ENCODE data around the gene ZNF280A. TPM values are rescaled to one million over a fixed set of nuclear protein-coding genes. Genes with fewer than 3 reads are reported as not detected.
A peak's percentile ranks its signal among the peaks of the same experiment; 100 is the strongest.

Gene ZNF280A
- 2.3 TPM for polyA plus RNA-seq (2013, experiment 1 of 4)
- polyA plus RNA-seq (2013, experiment 2 of 4) = 3.6 TPM
- 2.5 TPM for polyA plus RNA-seq (2013, experiment 3 of 4)
- 3.0 TPM for polyA plus RNA-seq (2013, experiment 4 of 4)

GRCh38 chr22:22520020-22520656 is at the start of gene ZNF280A:
Gene ZNF280A, minus strand, starts transcription at chr22:22520270. Its CDS starts 4,640 bp downstream, at chr22:22515630.
- no peaks in the 10 kb centered on the region for H3K4me1 ChIP-seq (ENCODE audit: control insufficient read depth, insufficient read depth, low read length)
- no peaks in the 10 kb centered on the region for H3K9me3 ChIP-seq (ENCODE audit: control insufficient read depth, low read length)
- H3K4me3 ChIP-seq (ENCODE audit: insufficient read depth, low read depth, low read length) = peak within 1 kb of the TSS; percentile 20
- 76 to 78% methylated on average over 12 of the region's 12 CpGs for WGBS, 2 experiments
- H3K36me3 ChIP-seq (ENCODE audit: control insufficient read depth, insufficient read depth, low read length) = no peaks in the 10 kb centered on the region
- H3K27me3 ChIP-seq (ENCODE audit: control insufficient read depth, insufficient read depth, low read length, poor library complexity, severe bottlenecking) = peaks cover 5% of the 10 kb centered on the region
- H3K27ac ChIP-seq (ENCODE audit: insufficient read depth, low read depth, low read length, poor library complexity, severe bottlenecking) = peak within 1 kb of the TSS; percentile 18

GRCh38 chr22:22569218-22569617 is 49.1 kb upstream of the ZNF280A start:
- Histone ChIP-seq H3K9me3 (ENCODE audit: control insufficient read depth, low read length) (no peaks in the 10 kb centered on the region), H3K4me1 (ENCODE audit: control insufficient read depth, insufficient read depth, low read length) (no peaks in the 10 kb centered on the region), H3K27me3 (ENCODE audit: control insufficient read depth, insufficient read depth, low read length, poor library complexity, severe bottlenecking) (peaks cover 79% of the 10 kb centered on the region), H3K27ac (ENCODE audit: insufficient read depth, low read depth, low read length, poor library complexity, severe bottlenecking) (no peak overlapping the region), H3K36me3 (ENCODE audit: control insufficient read depth, insufficient read depth, low read length) (no peaks in the 10 kb centered on the region), H3K4me3 (ENCODE audit: insufficient read depth, low read depth, low read length) (no peak overlapping the region)
- 82 to 86% methylated on average over 5 of the region's 5 CpGs for WGBS, 2 experiments

- no peak overlapping the region for H3K27ac ChIP-seq (ENCODE audit: insufficient read depth, low read depth, low read length, poor library complexity, severe bottlenecking)
- no peaks in the 10 kb centered on the region for H3K4me1 ChIP-seq (ENCODE audit: control insufficient read depth, insufficient read depth, low read length)
- H3K4me3 ChIP-seq (ENCODE audit: insufficient read depth, low read depth, low read length) = no peak overlapping the region
- H3K36me3 ChIP-seq (ENCODE audit: control insufficient read depth, insufficient read depth, low read length) = no peaks in the 10 kb centered on the region
- WGBS, 2 experiments = 93 to 94% methylated on average over 2 of the region's 2 CpGs
- H3K27me3 ChIP-seq (ENCODE audit: control insufficient read depth, insufficient read depth, low read length, poor library complexity, severe bottlenecking) = peaks cover 59% of the 10 kb centered on the region
- no peaks in the 10 kb centered on the region for H3K9me3 ChIP-seq (ENCODE audit: control insufficient read depth, low read length)
These were observed 45.9 kb upstream of the ZNF280A start for GRCh38 chr22:22565981-22566380.

- peaks cover 19% of the 10 kb centered on the region for H3K27me3 ChIP-seq (ENCODE audit: control insufficient read depth, insufficient read depth, low read length, poor library complexity, severe bottlenecking)
- H3K9me3 ChIP-seq (ENCODE audit: control insufficient read depth, low read length) = no peaks in the 10 kb centered on the region
- H3K4me3 ChIP-seq (ENCODE audit: insufficient read depth, low read depth, low read length) = no peak within 1 kb of the TSS
- H3K4me1 ChIP-seq (ENCODE audit: control insufficient read depth, insufficient read depth, low read length) = no peaks in the 10 kb centered on the region
- 81% methylated on average over 32 of the region's 32 CpGs for WGBS, 2 experiments
- no peak within 1 kb of the TSS for H3K27ac ChIP-seq (ENCODE audit: insufficient read depth, low read depth, low read length, poor library complexity, severe bottlenecking)
- H3K36me3 ChIP-seq (ENCODE audit: control insufficient read depth, insufficient read depth, low read length) = no peaks in the 10 kb centered on the region
These were observed 39.0 kb upstream of the ZNF280A start, which contains the start of gene PRAME for GRCh38 chr22:22558972-22559603. Gene PRAME, minus strand, starts transcription at chr22:22559265. Its CDS starts 2,433 bp downstream, at chr22:22556832.

GRCh38 chr22:22558071-22558971 is 38.3 kb upstream of the ZNF280A start:
- Histone ChIP-seq H3K27me3 (ENCODE audit: control insufficient read depth, insufficient read depth, low read length, poor library complexity, severe bottlenecking) (peaks cover 24% of the 10 kb centered on the region), H3K27ac (ENCODE audit: insufficient read depth, low read depth, low read length, poor library complexity, severe bottlenecking) (no peak overlapping the region), H3K4me3 (ENCODE audit: insufficient read depth, low read depth, low read length) (no peak overlapping the region), H3K9me3 (ENCODE audit: control insufficient read depth, low read length) (no peaks in the 10 kb centered on the region), H3K4me1 (ENCODE audit: control insufficient read depth, insufficient read depth, low read length) (no peaks in the 10 kb centered on the region), H3K36me3 (ENCODE audit: control insufficient read depth, insufficient read depth, low read length) (no peaks in the 10 kb centered on the region)
- WGBS, 2 experiments = 93 to 97% methylated on average over 16 to 18 of the region's 25 CpGs

- H3K27ac ChIP-seq (ENCODE audit: insufficient read depth, low read depth, low read length, poor library complexity, severe bottlenecking) = no peak overlapping the region
- no peaks in the 10 kb centered on the region for H3K4me1 ChIP-seq (ENCODE audit: control insufficient read depth, insufficient read depth, low read length)
- H3K36me3 ChIP-seq (ENCODE audit: control insufficient read depth, insufficient read depth, low read length) = no peaks in the 10 kb centered on the region
- WGBS, 2 experiments = 93 to 94% methylated on average over 38 of the region's 38 CpGs
- H3K27me3 ChIP-seq (ENCODE audit: control insufficient read depth, insufficient read depth, low read length, poor library complexity, severe bottlenecking) = peaks cover 23% of the 10 kb centered on the region
- H3K4me3 ChIP-seq (ENCODE audit: insufficient read depth, low read depth, low read length) = no peak overlapping the region
- H3K9me3 ChIP-seq (ENCODE audit: control insufficient read depth, low read length) = no peaks in the 10 kb centered on the region
These were observed 37.2 kb upstream of the ZNF280A start for GRCh38 chr22:22556995-22557925.

GRCh38 chr22:22556578-22556977 is 36.5 kb upstream of the ZNF280A start:
- Histone ChIP-seq H3K27me3 (ENCODE audit: control insufficient read depth, insufficient read depth, low read length, poor library complexity, severe bottlenecking) (peaks cover 24% of the 10 kb centered on the region), H3K4me1 (ENCODE audit: control insufficient read depth, insufficient read depth, low read length) (no peaks in the 10 kb centered on the region), H3K4me3 (ENCODE audit: insufficient read depth, low read depth, low read length) (no peak overlapping the region), H3K27ac (ENCODE audit: insufficient read depth, low read depth, low read length, poor library complexity, severe bottlenecking) (no peak overlapping the region), H3K9me3 (ENCODE audit: control insufficient read depth, low read length) (no peaks in the 10 kb centered on the region), H3K36me3 (ENCODE audit: control insufficient read depth, insufficient read depth, low read length) (no peaks in the 10 kb centered on the region)
- WGBS, 2 experiments = 91% methylated on average over 14 of the region's 14 CpGs

GRCh38 chr22:22555596-22555995 is 35.5 kb upstream of the ZNF280A start:
- Histone ChIP-seq H3K9me3 (ENCODE audit: control insufficient read depth, low read length) (no peaks in the 10 kb centered on the region), H3K4me3 (ENCODE audit: insufficient read depth, low read depth, low read length) (no peak overlapping the region), H3K27ac (ENCODE audit: insufficient read depth, low read depth, low read length, poor library complexity, severe bottlenecking) (no peak overlapping the region), H3K27me3 (ENCODE audit: control insufficient read depth, insufficient read depth, low read length, poor library complexity, severe bottlenecking) (peaks cover 33% of the 10 kb centered on the region), H3K36me3 (ENCODE audit: control insufficient read depth, insufficient read depth, low read length) (no peaks in the 10 kb centered on the region), H3K4me1 (ENCODE audit: control insufficient read depth, insufficient read depth, low read length) (no peaks in the 10 kb centered on the region)
- 92 to 94% methylated on average over 9 of the region's 9 CpGs for WGBS, 2 experiments

GRCh38 chr22:22554587-22555284 is 34.7 kb upstream of the ZNF280A start:
- WGBS, 2 experiments = 91 to 92% methylated on average over 4 of the region's 4 CpGs
- no peaks in the 10 kb centered on the region for H3K4me1 ChIP-seq (ENCODE audit: control insufficient read depth, insufficient read depth, low read length)
- H3K27me3 ChIP-seq (ENCODE audit: control insufficient read depth, insufficient read depth, low read length, poor library complexity, severe bottlenecking) = peaks cover 41% of the 10 kb centered on the region
- no peak overlapping the region for H3K4me3 ChIP-seq (ENCODE audit: insufficient read depth, low read depth, low read length)
- H3K9me3 ChIP-seq (ENCODE audit: control insufficient read depth, low read length) = no peaks in the 10 kb centered on the region
- H3K36me3 ChIP-seq (ENCODE audit: control insufficient read depth, insufficient read depth, low read length) = no peaks in the 10 kb centered on the region
- H3K27ac ChIP-seq (ENCODE audit: insufficient read depth, low read depth, low read length, poor library complexity, severe bottlenecking) = no peak overlapping the region
